ENCODE data around the gene ESYT2.

GRCh38 chr7:158735935-158736334 is 93.4 kb downstream of the ESYT2 start:
- TF ChIP-seq CTCF (conservative IDR thresholded peaks at IDR 0.05; ENCODE audit: low read depth, low read length): no peak
- no peak for TF ChIP-seq RAD21 (IDR thresholded peaks at IDR 0.05; ENCODE audit: low read length)
- TF ChIP-seq POLR2A (IDR thresholded peaks at IDR 0.05; ENCODE audit: low read depth, low read length): no peak
- no peak for TF ChIP-seq RFX5 (IDR thresholded peaks at IDR 0.05; ENCODE audit: low read depth, low read length)
- no peak for TF ChIP-seq SMC3 (IDR thresholded peaks at IDR 0.05; ENCODE audit: low read depth, low read length)
- TF ChIP-seq CEBPB (IDR thresholded peaks at IDR 0.05; ENCODE audit: low read depth, low read length): no peak
- no peak for TF ChIP-seq MAZ (IDR thresholded peaks at IDR 0.05; ENCODE audit: borderline replicate concordance, low read depth, low read length)
- no peak for TF ChIP-seq MXI1 (IDR thresholded peaks at IDR 0.05; ENCODE audit: borderline replicate concordance, low read depth, low read length)
- no peak for TF ChIP-seq MAFK (IDR thresholded peaks at IDR 0.05; ENCODE audit: low read depth, low read length)
